NCI-H510A treated with DMSO at 0.1 percent for 48 hours (cell line): ENCODE results near the gene HCFC1R1.

ENCODE experiments used
- DNase-seq: peaks from one replicate; lab custom pipeline; 2025; lab: John Stamatoyannopoulos, UW

HCFC1R1 gene

GRCh38 chr16:3000540-3000939 is 23.2 kb downstream of the HCFC1R1 start:
- DNase-seq, result no peak

GRCh38 chr16:2999929-3000328 is 23.8 kb downstream of the HCFC1R1 start:
- no peak for DNase-seq

- no peak for DNase-seq
These were observed 27.4 kb downstream of the HCFC1R1 start for GRCh38 chr16:2996298-2996697.

GRCh38 chr16:2992383-2993081 is 31.2 kb downstream of the HCFC1R1 start:
- DNase-seq, result no peak

GRCh38 chr16:2991566-2992261 is 32.0 kb downstream of the HCFC1R1 start:
- DNase-seq, result no peak

GRCh38 chr16:2990891-2991290 is 32.9 kb downstream of the HCFC1R1 start:
- DNase-seq, result no peak

- DNase-seq, result no peak
These were observed 35.1 kb downstream of the HCFC1R1 start for GRCh38 chr16:2988590-2989099.

- no peak for DNase-seq
These were observed 35.9 kb downstream of the HCFC1R1 start for GRCh38 chr16:2987833-2988232.

- DNase-seq, result no peak
These were observed 36.5 kb downstream of the HCFC1R1 start for GRCh38 chr16:2987286-2987685.

- DNase-seq, result no peak
These were observed 37.0 kb downstream of the HCFC1R1 start for GRCh38 chr16:2986623-2987188.

GRCh38 chr16:2985893-2986355 is 37.8 kb downstream of the HCFC1R1 start:
- DNase-seq, result no peak

- DNase-seq, result no peak
These were observed 38.3 kb downstream of the HCFC1R1 start for GRCh38 chr16:2985462-2985861.

GRCh38 chr16:2983706-2984136 is 40.0 kb downstream of the HCFC1R1 start:
- DNase-seq, result peak; percentile 53

- DNase-seq, result no peak
These were observed 41.3 kb downstream of the HCFC1R1 start for GRCh38 chr16:2982402-2982801.

- no peak for DNase-seq
These were observed 41.9 kb downstream of the HCFC1R1 start for GRCh38 chr16:2981899-2982250.

GRCh38 chr16:2981177-2981898 is 42.4 kb downstream of the HCFC1R1 start:
- no peak for DNase-seq

GRCh38 chr16:2980227-2981176 is 43.2 kb downstream of the HCFC1R1 start, which contains the start of gene PKMYT1:
TSS of gene PKMYT1 (minus strand) at chr16:2980446. CDS start at chr16:2979657, 789 bp downstream.
- peak; percentile 55 for DNase-seq

GRCh38 chr16:2979669-2980226 is 44.0 kb downstream of the HCFC1R1 start:
- DNase-seq, result no peak

- no peak for DNase-seq
These were observed 46.3 kb downstream of the HCFC1R1 start for GRCh38 chr16:2977440-2977839.

- DNase-seq, result no peak
These were observed 47.1 kb downstream of the HCFC1R1 start for GRCh38 chr16:2976673-2977072.

GRCh38 chr16:2976201-2976600 is 47.5 kb downstream of the HCFC1R1 start:
- DNase-seq, result no peak
